Thyroid gland (tissue), 4 donors: ENCODE data around the gene HAP1.

Experiments used
- POLR2A ChIP-seq, 2 donors: fragments of 450-650 bp; IDR thresholded peaks; one replicate each; pipeline ENCODE4 v1.6.1; 2017; ENCODE audit warnings: antibody characterized with exemption in 2 of 2, mild to moderate bottlenecking in 2 of 2, moderate library complexity in 1 of 2
- TF ChIP-seq, protein P1 (sequence below), 6 experiments: fragments of 200-600 bp in 3 of 6; fragments of 450-650 bp in 3 of 6; sonication (generic) in 3 of 6; IDR thresholded peaks; one replicate each; pipeline ENCODE4 v1.5.1; 2016 to 2019; ENCODE audit warnings: antibody characterized with exemption in 6 of 6, mild to moderate bottlenecking in 2 of 6, inconsistent platforms in 1 of 6, moderate library complexity in 1 of 6

DNA sequence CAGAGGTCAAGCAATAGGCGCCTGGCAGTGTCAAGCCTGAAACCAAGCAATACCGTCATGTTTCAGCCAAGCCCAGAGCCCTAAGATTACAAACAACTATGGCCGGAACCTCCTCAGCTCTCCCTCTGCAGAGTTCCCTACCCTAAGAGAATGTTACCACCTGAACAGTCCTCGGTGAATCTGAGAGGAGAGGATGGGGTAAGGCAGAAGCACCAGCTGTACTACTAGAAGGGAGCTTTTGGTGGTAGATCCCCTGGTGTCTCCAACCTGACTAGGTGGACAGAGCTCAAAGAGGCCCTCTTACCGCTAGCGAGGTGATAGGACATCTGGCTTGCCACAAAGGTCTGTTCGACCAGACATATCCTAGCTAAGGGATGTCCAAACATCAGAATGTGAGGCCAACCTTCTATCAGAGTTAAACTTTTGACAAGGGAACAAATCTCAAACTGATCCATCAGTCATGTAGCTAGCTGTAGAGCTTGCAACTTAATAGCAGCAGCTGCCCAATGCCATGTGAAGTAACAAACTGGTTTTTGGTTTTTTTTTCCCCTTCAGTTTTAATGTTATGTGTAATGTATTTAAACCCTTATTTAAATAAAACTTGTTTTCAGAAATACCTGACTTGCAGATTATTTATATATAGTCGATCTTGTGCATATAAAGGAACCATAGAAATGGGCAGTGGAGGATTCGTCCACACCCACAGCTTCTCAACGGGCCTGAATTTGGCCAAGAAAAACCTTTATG, 43.2 kb downstream of the HAP1 start:
- no peak for TF ChIP-seq POLR2A (IDR thresholded peaks at IDR 0.05)
- TF ChIP-seq, protein P1, sequence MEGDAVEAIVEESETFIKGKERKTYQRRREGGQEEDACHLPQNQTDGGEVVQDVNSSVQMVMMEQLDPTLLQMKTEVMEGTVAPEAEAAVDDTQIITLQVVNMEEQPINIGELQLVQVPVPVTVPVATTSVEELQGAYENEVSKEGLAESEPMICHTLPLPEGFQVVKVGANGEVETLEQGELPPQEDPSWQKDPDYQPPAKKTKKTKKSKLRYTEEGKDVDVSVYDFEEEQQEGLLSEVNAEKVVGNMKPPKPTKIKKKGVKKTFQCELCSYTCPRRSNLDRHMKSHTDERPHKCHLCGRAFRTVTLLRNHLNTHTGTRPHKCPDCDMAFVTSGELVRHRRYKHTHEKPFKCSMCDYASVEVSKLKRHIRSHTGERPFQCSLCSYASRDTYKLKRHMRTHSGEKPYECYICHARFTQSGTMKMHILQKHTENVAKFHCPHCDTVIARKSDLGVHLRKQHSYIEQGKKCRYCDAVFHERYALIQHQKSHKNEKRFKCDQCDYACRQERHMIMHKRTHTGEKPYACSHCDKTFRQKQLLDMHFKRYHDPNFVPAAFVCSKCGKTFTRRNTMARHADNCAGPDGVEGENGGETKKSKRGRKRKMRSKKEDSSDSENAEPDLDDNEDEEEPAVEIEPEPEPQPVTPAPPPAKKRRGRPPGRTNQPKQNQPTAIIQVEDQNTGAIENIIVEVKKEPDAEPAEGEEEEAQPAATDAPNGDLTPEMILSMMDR (IDR thresholded peaks at IDR 0.05): no peak
